IPS DF 4.7 (cell line): ENCODE measurements around the gene SPANXN4.

Experiments used
- DNase-seq: peaks from one replicate; pipeline ENCODE4 v3.0.0-alpha.2; 2013; ENCODE audit warnings: low spot score; ENCODE audit errors: extremely low read depth

Gene SPANXN4

GRCh38 chrX:143025628-143026027, at the start of gene SPANXN4:
Gene SPANXN4, plus strand, starts transcription at chrX:143025928. Its CDS starts 87 bp downstream, at chrX:143026015.
- no peak for DNase-seq

- no peak for DNase-seq
Observed at GRCh38 chrX:142977128-142977914, 48.4 kb upstream of the SPANXN4 start.

- no peak for DNase-seq
Observed at GRCh38 chrX:142978130-142978684, 47.5 kb upstream of the SPANXN4 start.

- no peak for DNase-seq
Observed at GRCh38 chrX:142982679-142983078, 43.0 kb upstream of the SPANXN4 start.

GRCh38 chrX:142994988-142995387, 30.7 kb upstream of the SPANXN4 start:
- DNase-seq: no peak

GRCh38 chrX:142998447-142999198, 27.1 kb upstream of the SPANXN4 start:
- DNase-seq: no peak

- DNase-seq: no peak
Observed at GRCh38 chrX:142999199-142999701, 26.5 kb upstream of the SPANXN4 start.

- DNase-seq: no peak
Observed at GRCh38 chrX:143002206-143002605, 23.5 kb upstream of the SPANXN4 start.

GRCh38 chrX:143017272-143017671, 8.5 kb upstream of the SPANXN4 start:
- DNase-seq: no peak

GRCh38 chrX:143027275-143027674, 1.5 kb downstream of the SPANXN4 start:
- no peak for DNase-seq

GRCh38 chrX:143047511-143047910, 21.8 kb downstream of the SPANXN4 start:
- no peak for DNase-seq

- no peak for DNase-seq
Observed at GRCh38 chrX:143058120-143058519, 32.4 kb downstream of the SPANXN4 start.

- no peak for DNase-seq
Observed at GRCh38 chrX:143081231-143081630, 55.5 kb downstream of the SPANXN4 start.

GRCh38 chrX:143082537-143082936, 56.8 kb downstream of the SPANXN4 start:
- no peak for DNase-seq
